SU-DHL-6 (cell line): Measurements from ENCODE around the gene RC3H2.
"Not testable (repeated sequence)": the region's sequence is repeated elsewhere in the genome, so short reads cannot be mapped to it uniquely, and the experiment has no call there.

Source experiments
- H2AFZ ChIP-seq: fragments of 200-600 bp; sonication (generic); 2 replicates; pipeline ENCODE4 v1.6.1; 2014; ENCODE audit warnings: low read depth, mild to moderate bottlenecking, moderate library complexity, mixed read lengths, antibody characterized with exemption, low read length; ENCODE audit not compliant: severe bottlenecking
- H3F3A ChIP-seq: fragments of 200-600 bp; shearing (Covaris generic); 2 replicates; pipeline ENCODE4 v1.6.0; 2016; ENCODE audit warnings: antibody characterized with exemption, mild to moderate bottlenecking; ENCODE audit not compliant: insufficient read depth
- H3K27ac ChIP-seq: fragments of 200-600 bp; sonication (generic); 2 replicates; pipeline ENCODE4 v1.5.1; 2016; ENCODE audit warnings: low read depth, mild to moderate bottlenecking, low read length, moderate library complexity, mixed read lengths
- H3K27me3 ChIP-seq: fragments of 200-600 bp; sonication (generic), shearing (Covaris generic); 2 replicates; pipeline ENCODE4 v1.6.0; 2014; ENCODE audit warnings: mild to moderate bottlenecking, low read length
- H3K36me3 ChIP-seq: fragments of 200-600 bp; sonication (generic); 2 replicates; pipeline ENCODE4 v1.6.1; 2014; ENCODE audit warnings: mild to moderate bottlenecking, low read length, mixed read lengths
- H3K4me2 ChIP-seq: fragments of 300-600, 200-600 bp; shearing (Covaris generic), sonication (generic); 2 replicates; pipeline ENCODE4 v1.6.0; 2014; ENCODE audit warnings: low read length, low read depth, mild to moderate bottlenecking; ENCODE audit not compliant: poor library complexity, severe bottlenecking
- H3K4me3 ChIP-seq: fragments of 200-600 bp; sonication (generic); 2 replicates; pipeline ENCODE4 v1.5.1; 2014; ENCODE audit warnings: antibody characterized with exemption, low read length, mild to moderate bottlenecking, mixed read lengths; ENCODE audit not compliant: insufficient read depth, poor library complexity, severe bottlenecking
- H3K79me2 ChIP-seq: fragments of 200-600 bp; sonication (generic); 2 replicates; pipeline ENCODE4 v1.6.1; 2014; ENCODE audit warnings: mild to moderate bottlenecking, low read length, moderate library complexity; ENCODE audit not compliant: insufficient read depth
- H3K9ac ChIP-seq: fragments of 200-600 bp; sonication (generic); 2 replicates; pipeline ENCODE4 v1.7.0; 2014; ENCODE audit warnings: mild to moderate bottlenecking, low read length
- H3K9me2 ChIP-seq: fragments of 200-600 bp; sonication (generic); replicated peaks from 2 replicates; pipeline ENCODE4 v1.6.1; 2014; ENCODE audit warnings: low read length; ENCODE audit not compliant: insufficient read depth
- H3K9me3 ChIP-seq: fragments of 200-600 bp; sonication (generic); 2 replicates; pipeline ENCODE4 v1.6.1; 2014; ENCODE audit warnings: low read length, mixed read lengths; ENCODE audit not compliant: insufficient read depth
- H4K20me1 ChIP-seq: fragments of 200-600 bp; sonication (generic); 2 replicates; pipeline ENCODE4 v1.6.1; 2014; ENCODE audit warnings: low read depth, mild to moderate bottlenecking, antibody characterized with exemption, low read length, moderate library complexity, mixed read lengths
- CTCF ChIP-seq: fragments of 200-600 bp; sonication (generic); IDR thresholded peaks from one replicate; pipeline ENCODE4 v1.5.1; 2017; ENCODE audit warnings: antibody characterized with exemption, mild to moderate bottlenecking, low read length, moderate library complexity; ENCODE audit not compliant: insufficient read depth, poor library complexity, severe bottlenecking
- EZH2phosphoT487 ChIP-seq: fragments of 200-600 bp; sonication (generic), shearing (Covaris generic); conservative IDR thresholded peaks from 2 replicates; pipeline ENCODE4 v1.6.1; 2018; ENCODE audit warnings: mild to moderate bottlenecking, antibody characterized with exemption, low read length, moderate library complexity, mixed read lengths

RC3H2 gene

DNA sequence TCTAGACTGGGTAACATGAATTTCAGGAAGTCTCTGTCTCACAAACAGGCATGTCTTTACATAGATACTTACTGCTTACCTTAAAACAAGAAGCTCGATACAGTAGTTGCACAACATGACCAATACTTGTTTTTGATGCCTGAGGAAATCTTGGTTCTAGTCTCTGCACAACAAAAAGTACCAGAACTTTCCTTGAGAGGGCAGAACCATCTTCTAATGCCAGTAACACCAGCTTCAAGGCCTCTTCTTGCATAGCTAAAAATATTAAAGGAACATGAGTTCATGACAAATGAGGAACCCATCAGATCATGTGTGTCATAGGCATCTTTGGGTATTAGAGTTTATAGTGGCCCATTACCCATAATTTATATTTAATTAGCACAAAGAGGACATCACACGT, 22.0 kb downstream of the RC3H2 start:
- Histone ChIP-seq H2AFZ (no peak overlapping the region), H3K27me3 (no peaks in the 10 kb centered on the region), H3K27ac (no peak overlapping the region), H4K20me1 (no peaks in the 10 kb centered on the region), H3K9me3 (no peaks in the 10 kb centered on the region), H3K9ac (no peak overlapping the region), H3K79me2 (no peaks in the 10 kb centered on the region), H3K4me3 (no peak overlapping the region), H3K9me2 (no peaks in the 10 kb centered on the region), H3F3A (0 out of 2 replicates have a peak, but pooled peaks cover 5% of the 10 kb centered on the region), H3K4me2 (no peak overlapping the region), H3K36me3 (peaks cover 41% of the 10 kb centered on the region)
- no peak for TF ChIP-seq EZH2phosphoT487
- TF ChIP-seq CTCF: no peak

GRCh38 chr9:122879443-122879842, 25.7 kb downstream of the RC3H2 start:
- no peaks in the 10 kb centered on the region for H3F3A ChIP-seq
- no peaks in the 10 kb centered on the region for H3K9me2 ChIP-seq
- H4K20me1 ChIP-seq: no peaks in the 10 kb centered on the region
- no peak overlapping the region for H3K4me3 ChIP-seq
- no peak overlapping the region for H3K9ac ChIP-seq
- H2AFZ ChIP-seq: no peak overlapping the region
- H3K9me3 ChIP-seq: no peaks in the 10 kb centered on the region
- TF ChIP-seq CTCF (no peak), EZH2phosphoT487 (no peak)
- H3K4me2 ChIP-seq: no peak overlapping the region
- H3K27me3 ChIP-seq: no peaks in the 10 kb centered on the region
- peaks cover 57% of the 10 kb centered on the region for H3K36me3 ChIP-seq
- H3K27ac ChIP-seq: no peak overlapping the region
- H3K79me2 ChIP-seq: no peaks in the 10 kb centered on the region

- Histone ChIP-seq H3K4me2 (no peak overlapping the region), H3K9me2 (no peaks in the 10 kb centered on the region), H3K4me3 (no peak overlapping the region), H3K36me3 (peaks cover 47% of the 10 kb centered on the region), H3K9ac (no peak overlapping the region), H2AFZ (no peak overlapping the region), H3K79me2 (no peaks in the 10 kb centered on the region), H3F3A (no peaks in the 10 kb centered on the region), H3K27me3 (no peaks in the 10 kb centered on the region), H3K27ac (no peak overlapping the region), H3K9me3 (no peaks in the 10 kb centered on the region), H4K20me1 (no peaks in the 10 kb centered on the region)
- TF ChIP-seq CTCF (no peak), EZH2phosphoT487 (no peak)
Measured at GRCh38 chr9:122875523-122875922, 29.6 kb downstream of the RC3H2 start.

- H3F3A ChIP-seq, H3K9me2 ChIP-seq, H3K4me3 ChIP-seq: not testable (repeated sequence)
Measured at GRCh38 chr9:122867276-122867675, 37.9 kb downstream of the RC3H2 start.

More at GRCh38 chr9:122867276-122867675, 37.9 kb downstream of the RC3H2 start:
- not testable (repeated sequence) for H3K27ac ChIP-seq, H2AFZ ChIP-seq, H3K4me2 ChIP-seq, H3K27me3 ChIP-seq, H3K9me3 ChIP-seq, H3K9ac ChIP-seq, H4K20me1 ChIP-seq, H3K79me2 ChIP-seq
- peaks cover 15% of the 10 kb centered on the region; the same call in 1 of the 2 replicates for H3K36me3 ChIP-seq
